Measurements from ENCODE around the gene HERC5. TPM values are rescaled to one million over a fixed set of nuclear protein-coding genes. Genes with fewer than 3 reads are reported as not detected.

The HERC5 gene
- total RNA-seq, 1 experiment from 2014 or later, result 17.2 TPM

DNA sequence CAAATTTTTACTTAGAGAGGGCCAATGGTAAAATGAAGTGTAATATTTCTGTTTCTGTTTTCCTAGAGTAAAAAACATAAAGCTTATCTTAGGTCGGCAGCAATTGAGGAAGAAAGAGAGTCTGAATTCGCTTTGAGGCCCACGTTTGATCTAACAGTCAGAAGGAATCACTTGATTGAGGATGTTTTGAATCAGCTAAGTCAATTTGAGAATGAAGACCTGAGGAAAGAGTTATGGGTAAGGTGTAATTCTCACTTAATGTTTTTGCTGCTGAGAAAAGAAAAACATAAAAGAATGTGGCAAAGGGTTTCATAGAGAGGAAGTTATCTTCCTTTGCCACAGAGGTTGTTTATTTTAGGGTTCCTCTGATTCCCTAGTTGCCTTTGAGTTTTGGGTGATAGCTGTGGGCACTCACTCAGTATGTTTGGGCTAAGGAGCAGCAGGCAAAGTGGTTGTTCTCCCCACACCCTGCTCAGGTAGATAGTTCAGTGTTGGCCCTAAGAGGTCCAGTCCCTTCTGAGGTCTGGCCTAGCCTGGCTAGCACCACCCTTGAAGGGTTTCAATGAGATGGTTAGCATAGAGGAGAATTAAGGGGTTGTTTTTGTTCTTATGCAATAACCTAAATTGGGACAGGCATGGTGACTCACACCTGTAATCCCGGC is 32.3 kb downstream of the HERC5 start:
- TF ChIP-seq, protein P1, sequence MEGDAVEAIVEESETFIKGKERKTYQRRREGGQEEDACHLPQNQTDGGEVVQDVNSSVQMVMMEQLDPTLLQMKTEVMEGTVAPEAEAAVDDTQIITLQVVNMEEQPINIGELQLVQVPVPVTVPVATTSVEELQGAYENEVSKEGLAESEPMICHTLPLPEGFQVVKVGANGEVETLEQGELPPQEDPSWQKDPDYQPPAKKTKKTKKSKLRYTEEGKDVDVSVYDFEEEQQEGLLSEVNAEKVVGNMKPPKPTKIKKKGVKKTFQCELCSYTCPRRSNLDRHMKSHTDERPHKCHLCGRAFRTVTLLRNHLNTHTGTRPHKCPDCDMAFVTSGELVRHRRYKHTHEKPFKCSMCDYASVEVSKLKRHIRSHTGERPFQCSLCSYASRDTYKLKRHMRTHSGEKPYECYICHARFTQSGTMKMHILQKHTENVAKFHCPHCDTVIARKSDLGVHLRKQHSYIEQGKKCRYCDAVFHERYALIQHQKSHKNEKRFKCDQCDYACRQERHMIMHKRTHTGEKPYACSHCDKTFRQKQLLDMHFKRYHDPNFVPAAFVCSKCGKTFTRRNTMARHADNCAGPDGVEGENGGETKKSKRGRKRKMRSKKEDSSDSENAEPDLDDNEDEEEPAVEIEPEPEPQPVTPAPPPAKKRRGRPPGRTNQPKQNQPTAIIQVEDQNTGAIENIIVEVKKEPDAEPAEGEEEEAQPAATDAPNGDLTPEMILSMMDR (conservative IDR thresholded peaks at IDR 0.05), result no peak
- Mint-ChIP-seq H3K27me3 (ENCODE audit: low read depth) (no peaks in the 10 kb centered on the region), H3K9me3 (no peaks in the 10 kb centered on the region), H3K27ac (peak overlapping the region in 1 of 3 experiments; percentile 26; a peak in 1 of 7 replicates), H3K36me3 (ENCODE audit: insufficient read depth in 1 of 3, low read depth in 3 of 3) (peaks cover 0 to 9% (median 0%) of the 10 kb centered on the region in 3 experiments; a peak in 2 of 7 replicates), H3K4me1 (no peaks in the 10 kb centered on the region), H3K4me3 (no peak overlapping the region)
- no peaks in the 10 kb centered on the region for H3K23me2 ChIP-seq (ENCODE audit: insufficient read length, low read depth, low read length, poor library complexity, severe bottlenecking)
- no peaks in the 10 kb centered on the region for H3K79me2 ChIP-seq (ENCODE audit: insufficient read depth, low read length)
- H3K18ac ChIP-seq (ENCODE audit: insufficient read length, low read depth, low read length), result no peak overlapping the region
- no peak overlapping the region for H2BK12ac ChIP-seq (ENCODE audit: insufficient read length, low read depth, low read length)
- DNase-seq, result no peak
- WGBS (ENCODE audit: extremely low coverage, insufficient read length, low lambda C conversion rate), result no CpG with 5 or more reads among the region's 4 CpGs
- no peak overlapping the region for H2BK20ac ChIP-seq (ENCODE audit: low read depth, low read length, poor library complexity, severe bottlenecking)
- no peak overlapping the region for H4K8ac ChIP-seq (replicated peaks; ENCODE audit: insufficient read length, low read depth, low read length)
- H4K91ac ChIP-seq (ENCODE audit: insufficient read length, low read depth, low read length), result no peak overlapping the region
- no peak overlapping the region for H3K4ac ChIP-seq (ENCODE audit: low read depth, low read length)
- H3K23ac ChIP-seq (ENCODE audit: insufficient read length, low read depth, low read length), result no peak overlapping the region
- H3K4me1 ChIP-seq (ENCODE audit: insufficient read depth, low read length), result no peaks in the 10 kb centered on the region
- no peaks in the 10 kb centered on the region for H3K27me3 ChIP-seq (ENCODE audit: insufficient read depth, low read length)
- no peak overlapping the region for H3K27ac ChIP-seq (ENCODE audit: insufficient read length, low read depth, low read length)
- H3K9me3 ChIP-seq (ENCODE audit: control insufficient read depth, low read depth, low read length), result no peaks in the 10 kb centered on the region
- no peak overlapping the region for H3K14ac ChIP-seq (ENCODE audit: insufficient read depth, low read length)
- no peaks in the 10 kb centered on the region for H4K20me1 ChIP-seq (ENCODE audit: control insufficient read depth, insufficient read depth, insufficient read length)
- H2AK5ac ChIP-seq (ENCODE audit: insufficient read length, low read length), result no peak overlapping the region
- H2BK5ac ChIP-seq (ENCODE audit: insufficient read length, low read length), result no peak overlapping the region
- no peak overlapping the region for H3K9ac ChIP-seq (ENCODE audit: extremely low read depth, insufficient read length, low read length)
- no peak overlapping the region for H3K4me2 ChIP-seq (ENCODE audit: insufficient read depth, insufficient read length, low read length)
- H3K79me1 ChIP-seq (ENCODE audit: insufficient read depth, low read depth, low read length, poor library complexity, severe bottlenecking), result no peaks in the 10 kb centered on the region
- no peak overlapping the region for H2BK120ac ChIP-seq (ENCODE audit: low read depth, low read length, poor library complexity, severe bottlenecking)
- H4K5ac ChIP-seq (ENCODE audit: insufficient read length, low read depth, low read length), result no peak overlapping the region
- H2AFZ ChIP-seq (ENCODE audit: low read length), result no peak overlapping the region
- no peak overlapping the region for H3K56ac ChIP-seq (ENCODE audit: insufficient read length, low read depth, low read length)
- no peak overlapping the region for H2BK15ac ChIP-seq (ENCODE audit: low read depth, low read length)
- no peak overlapping the region for H3T11ph ChIP-seq (ENCODE audit: low read length)
